Gastrocnemius medialis (tissue), 4 donors: Measurements from ENCODE around the gene LRMDA. TPM values are rescaled to one million over a fixed set of nuclear protein-coding genes. Genes with fewer than 3 reads are reported as not detected.

Experiments used
- ATAC-seq, 2 donors: fragments of 150-250 bp; one replicate each; pipeline ENCODE4 v1.9.1; 2016
- DNase-seq, 2 donors: peaks; one replicate each; pipeline ENCODE4 v3.0.0-alpha.2; 2019
- H3K27ac ChIP-seq, 4 donors: fragments of 200-600 bp; sonication (generic); 1 replicate in 1 of 4; 2 replicates in 3 of 4; pipeline ENCODE4 v1.5.1; 2016 to 2018; ENCODE audit warnings: mild to moderate bottlenecking in 2 of 4, moderate library complexity in 1 of 4
- H3K27me3 ChIP-seq, 3 donors: fragments of 200-600 bp; sonication (generic) in 2 of 3; 1 replicate in 1 of 3; 2 replicates in 2 of 3; pipeline versions ENCODE4 v1.5.1 to v1.6.0; 2016 to 2019; ENCODE audit warnings: mild to moderate bottlenecking in 1 of 3, moderate library complexity in 1 of 3
- H3K36me3 ChIP-seq, 2 donors: fragments of 200-600 bp; sonication (generic) in 1 of 2; one replicate each; pipeline ENCODE4 v1.5.1; 2017 to 2018
- H3K4me1 ChIP-seq, 2 donors: fragments of 200-600 bp; sonication (generic) in 1 of 2; one replicate each; pipeline ENCODE4 v1.5.1; 2016 to 2017; ENCODE audit warnings: mild to moderate bottlenecking in 2 of 2
- H3K4me3 ChIP-seq, 4 donors: fragments of 200-600 bp; sonication (generic) in 3 of 4; 1 replicate in 1 of 4; 2 replicates in 3 of 4; pipeline ENCODE4 v1.5.1; 2016 to 2019; ENCODE audit warnings: mild to moderate bottlenecking in 2 of 4
- H3K9me3 ChIP-seq, 3 donors: fragments of 200-600 bp; sonication (generic) in 2 of 3; 1 replicate in 1 of 3; 2 replicates in 2 of 3; pipeline ENCODE4 v1.5.1; 2016 to 2019
- POLR2A ChIP-seq, 2 donors: fragments of 450-650 bp; IDR thresholded peaks; one replicate each; pipeline ENCODE4 v1.6.1; 2017; ENCODE audit warnings: antibody characterized with exemption in 2 of 2, mild to moderate bottlenecking in 2 of 2, moderate library complexity in 2 of 2
- in situ Hi-C, 4 donors: fragments of 200-750 bp; cut with MboI; loops; one replicate each; pipeline versions ENCODE4 v1.15.0 to v1.8.0; 2017; ENCODE audit warnings: low sequenced_read_pairs in 4 of 4
- intact Hi-C: fragments of 100-400 bp; cut with DNase I; formaldehyde crosslinking; loops from one replicate; pipeline ENCODE4 v1.15.1; 2023; ENCODE audit warnings: low total_unique reads
- total RNA-seq, 4 donors: library from RNA; depleted of rRNA; stranded (reverse); fragments of >200 nt; gene quantifications; one replicate each; pipeline versions ENCODE4 v1.1.0 to v1.2.3, GENCODE V29; 2016
- TF ChIP-seq, protein P1 (sequence below), 5 experiments: fragments of 450-650 bp in 3 of 5; fragments of 200-600 bp in 2 of 5; sonication (generic) in 2 of 5; IDR thresholded peaks in 4 of 5; conservative IDR thresholded peaks in 1 of 5; 1 replicate in 4 of 5; 2 replicates in 1 of 5; pipeline ENCODE4 v1.5.1; 2016 to 2019; ENCODE audit warnings: antibody characterized with exemption in 5 of 5, mild to moderate bottlenecking in 3 of 5, moderate library complexity in 3 of 5

The LRMDA gene
- total RNA-seq, 4 donors from 2014 or later, result 0.80 to 4.5 (median 1.4) TPM

DNA sequence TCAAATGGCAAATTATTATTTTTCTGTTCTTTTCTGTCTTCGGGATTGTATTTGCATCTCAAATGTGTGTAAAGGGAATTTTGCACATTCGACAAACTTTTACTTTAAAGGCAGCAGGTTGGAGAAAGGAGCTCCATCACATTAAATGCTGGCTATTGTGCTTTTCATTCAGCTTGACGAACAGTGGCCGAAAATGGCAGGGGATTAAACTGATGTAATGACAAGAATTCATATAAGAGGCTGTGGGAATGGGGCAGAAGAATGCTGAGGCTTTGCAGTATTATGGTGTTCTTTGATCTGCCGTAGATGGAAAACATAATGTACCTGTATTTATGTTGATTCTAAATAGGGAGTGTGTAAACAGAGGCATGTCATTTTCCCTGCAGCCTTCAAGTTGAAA is 376.0 kb downstream of the LRMDA start:
- no peaks in the 10 kb centered on the region for H3K27me3 ChIP-seq
- H3K27ac ChIP-seq, result no peak overlapping the region
- H3K4me3 ChIP-seq, result no peak overlapping the region
- intact Hi-C loops (no loop called here), in situ Hi-C loops (no loop called here)
- DNase-seq (no peak), ATAC-seq (no peak)
- TF ChIP-seq, protein P1, sequence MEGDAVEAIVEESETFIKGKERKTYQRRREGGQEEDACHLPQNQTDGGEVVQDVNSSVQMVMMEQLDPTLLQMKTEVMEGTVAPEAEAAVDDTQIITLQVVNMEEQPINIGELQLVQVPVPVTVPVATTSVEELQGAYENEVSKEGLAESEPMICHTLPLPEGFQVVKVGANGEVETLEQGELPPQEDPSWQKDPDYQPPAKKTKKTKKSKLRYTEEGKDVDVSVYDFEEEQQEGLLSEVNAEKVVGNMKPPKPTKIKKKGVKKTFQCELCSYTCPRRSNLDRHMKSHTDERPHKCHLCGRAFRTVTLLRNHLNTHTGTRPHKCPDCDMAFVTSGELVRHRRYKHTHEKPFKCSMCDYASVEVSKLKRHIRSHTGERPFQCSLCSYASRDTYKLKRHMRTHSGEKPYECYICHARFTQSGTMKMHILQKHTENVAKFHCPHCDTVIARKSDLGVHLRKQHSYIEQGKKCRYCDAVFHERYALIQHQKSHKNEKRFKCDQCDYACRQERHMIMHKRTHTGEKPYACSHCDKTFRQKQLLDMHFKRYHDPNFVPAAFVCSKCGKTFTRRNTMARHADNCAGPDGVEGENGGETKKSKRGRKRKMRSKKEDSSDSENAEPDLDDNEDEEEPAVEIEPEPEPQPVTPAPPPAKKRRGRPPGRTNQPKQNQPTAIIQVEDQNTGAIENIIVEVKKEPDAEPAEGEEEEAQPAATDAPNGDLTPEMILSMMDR (IDR thresholded peaks at IDR 0.05 in 4 of 5, conservative IDR thresholded peaks at IDR 0.05 in 1 of 5), result no peak
- TF ChIP-seq POLR2A (IDR thresholded peaks at IDR 0.05), result no peak
- H3K36me3 ChIP-seq, result no peaks in the 10 kb centered on the region
- no peaks in the 10 kb centered on the region for H3K4me1 ChIP-seq
- no peaks in the 10 kb centered on the region for H3K9me3 ChIP-seq

DNA sequence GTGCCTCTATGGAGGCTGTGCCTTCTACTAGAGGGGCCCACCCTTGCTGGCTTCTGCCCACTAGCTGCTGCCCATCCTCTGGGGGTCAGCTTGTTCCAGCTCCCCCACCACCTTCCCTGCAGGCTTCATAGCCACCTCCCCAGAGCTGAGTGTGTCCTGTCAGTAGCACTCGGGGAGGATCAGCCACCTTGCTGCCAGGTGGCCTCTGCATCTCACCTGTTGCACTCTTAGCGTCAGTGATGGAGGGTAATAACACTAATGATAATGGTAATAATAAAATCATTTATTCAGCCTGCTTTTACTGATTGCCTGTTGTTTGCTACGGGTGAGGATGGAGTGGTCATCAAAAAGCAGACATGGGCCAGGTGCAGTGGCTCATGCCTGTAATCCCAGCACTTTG is 377.6 kb downstream of the LRMDA start:
- TF ChIP-seq POLR2A (IDR thresholded peaks at IDR 0.05), result no peak
- TF ChIP-seq, protein P1 (IDR thresholded peaks at IDR 0.05 in 4 of 5, conservative IDR thresholded peaks at IDR 0.05 in 1 of 5), result no peak
- intact Hi-C loops, result no loop called here
- no peak for ATAC-seq

DNA sequence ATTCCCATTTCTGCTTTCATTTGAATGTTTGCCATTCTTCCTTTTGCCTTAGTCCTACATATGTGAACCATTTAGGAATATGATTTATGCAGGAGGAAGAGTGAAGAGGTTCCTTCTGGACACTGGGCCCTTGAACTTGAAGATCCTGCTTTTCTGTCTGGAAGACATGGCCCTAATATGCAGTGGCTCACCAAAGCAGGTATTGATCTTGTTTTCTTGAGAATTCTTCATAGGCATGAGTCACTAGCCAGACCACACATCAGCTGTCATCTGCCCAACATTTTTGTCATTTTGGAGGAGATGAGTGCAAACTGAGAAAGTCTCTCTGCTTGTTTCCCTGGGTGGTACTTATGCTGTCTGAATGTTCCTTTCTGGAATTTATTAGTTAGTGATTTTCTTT is 382.6 kb downstream of the LRMDA start:
- DNase-seq (no peak), ATAC-seq (no peak)
- H3K4me3 ChIP-seq, result no peak overlapping the region
- H3K27me3 ChIP-seq, result no peaks in the 10 kb centered on the region
- no peaks in the 10 kb centered on the region for H3K9me3 ChIP-seq
- no peaks in the 10 kb centered on the region for H3K4me1 ChIP-seq
- TF ChIP-seq, protein P1 (IDR thresholded peaks at IDR 0.05 in 4 of 5, conservative IDR thresholded peaks at IDR 0.05 in 1 of 5), result no peak
- TF ChIP-seq POLR2A (IDR thresholded peaks at IDR 0.05), result no peak
- H3K27ac ChIP-seq, result no peak overlapping the region
- intact Hi-C loops, result no loop called here
- in situ Hi-C loops, result no loop called here
- H3K36me3 ChIP-seq, result no peaks in the 10 kb centered on the region

More for the DNA sequence above, 377.6 kb downstream of the LRMDA start:
- no peak overlapping the region for H3K4me3 ChIP-seq
- no peaks in the 10 kb centered on the region for H3K9me3 ChIP-seq
- H3K27ac ChIP-seq, result no peak overlapping the region
- in situ Hi-C loops, result no loop called here
- no peak for DNase-seq
- no peaks in the 10 kb centered on the region for H3K36me3 ChIP-seq
- H3K4me1 ChIP-seq, result no peaks in the 10 kb centered on the region
- H3K27me3 ChIP-seq, result no peaks in the 10 kb centered on the region

DNA sequence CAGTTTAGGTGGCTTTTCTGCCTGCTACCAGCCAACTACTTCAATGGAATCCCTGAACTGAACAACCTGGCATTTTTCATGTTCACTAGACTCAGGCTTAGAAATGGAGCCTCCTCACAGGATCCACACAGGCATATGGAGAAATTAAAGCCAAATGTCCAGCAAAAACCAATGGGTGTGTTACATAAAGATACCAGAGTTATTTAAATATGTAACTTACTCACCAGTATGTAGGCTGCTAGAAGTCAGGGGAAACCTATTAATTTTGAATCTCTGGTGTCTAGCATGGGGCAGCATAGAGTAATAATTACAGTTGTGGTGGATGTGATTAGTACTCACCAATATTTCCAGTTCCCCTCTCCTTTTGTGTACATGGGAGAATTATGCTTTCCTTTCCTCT is 383.6 kb downstream of the LRMDA start:
- intact Hi-C loops, result no loop called here

More for the DNA sequence above, 383.6 kb downstream of the LRMDA start:
- H3K27me3 ChIP-seq, result no peaks in the 10 kb centered on the region
- no peaks in the 10 kb centered on the region for H3K4me1 ChIP-seq
- DNase-seq (no peak), ATAC-seq (no peak)
- no peak overlapping the region for H3K4me3 ChIP-seq
- TF ChIP-seq POLR2A (IDR thresholded peaks at IDR 0.05), result no peak
- TF ChIP-seq, protein P1 (IDR thresholded peaks at IDR 0.05 in 4 of 5, conservative IDR thresholded peaks at IDR 0.05 in 1 of 5), result no peak
- no peaks in the 10 kb centered on the region for H3K9me3 ChIP-seq
- no peaks in the 10 kb centered on the region for H3K36me3 ChIP-seq
- in situ Hi-C loops, result no loop called here
- H3K27ac ChIP-seq, result no peak overlapping the region
